HG03196 (cell line): ENCODE measurements around the gene IL7R.

Experiments
- ATAC-seq: cut with Tn5 transposase; IDR thresholded peaks from one replicate; pipeline ENCODE4 v1.9.1; 2021; ENCODE audit not compliant: unreplicated experiment

IL7R gene

DNA sequence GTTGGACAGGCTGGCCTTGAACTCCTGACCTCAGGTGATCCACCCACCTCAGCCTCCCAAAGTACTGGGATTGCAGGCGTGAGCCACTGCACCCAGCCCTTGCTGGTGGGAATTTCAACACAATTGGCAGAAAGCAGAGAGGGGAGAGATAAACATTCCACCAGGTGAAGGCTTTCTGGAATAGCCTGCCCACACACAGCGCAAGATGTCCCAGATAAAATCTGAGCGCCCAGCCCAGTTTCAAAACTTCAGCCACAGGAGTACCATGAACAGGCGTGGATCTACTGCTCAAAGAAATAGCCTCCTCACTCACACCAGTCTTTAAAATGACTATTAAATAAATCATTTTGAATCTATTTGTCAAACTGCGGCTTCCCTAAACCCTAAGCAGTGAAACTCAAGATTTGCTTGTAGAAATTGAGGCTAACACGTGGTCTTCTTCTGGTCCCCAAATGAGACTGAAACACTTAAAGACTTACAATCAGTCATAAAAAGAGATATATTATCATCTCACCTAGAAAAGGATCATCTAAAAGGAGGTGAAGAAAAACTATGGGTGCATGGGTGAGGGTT, 47.0 kb downstream of the IL7R start:
- ATAC-seq = no peak

DNA sequence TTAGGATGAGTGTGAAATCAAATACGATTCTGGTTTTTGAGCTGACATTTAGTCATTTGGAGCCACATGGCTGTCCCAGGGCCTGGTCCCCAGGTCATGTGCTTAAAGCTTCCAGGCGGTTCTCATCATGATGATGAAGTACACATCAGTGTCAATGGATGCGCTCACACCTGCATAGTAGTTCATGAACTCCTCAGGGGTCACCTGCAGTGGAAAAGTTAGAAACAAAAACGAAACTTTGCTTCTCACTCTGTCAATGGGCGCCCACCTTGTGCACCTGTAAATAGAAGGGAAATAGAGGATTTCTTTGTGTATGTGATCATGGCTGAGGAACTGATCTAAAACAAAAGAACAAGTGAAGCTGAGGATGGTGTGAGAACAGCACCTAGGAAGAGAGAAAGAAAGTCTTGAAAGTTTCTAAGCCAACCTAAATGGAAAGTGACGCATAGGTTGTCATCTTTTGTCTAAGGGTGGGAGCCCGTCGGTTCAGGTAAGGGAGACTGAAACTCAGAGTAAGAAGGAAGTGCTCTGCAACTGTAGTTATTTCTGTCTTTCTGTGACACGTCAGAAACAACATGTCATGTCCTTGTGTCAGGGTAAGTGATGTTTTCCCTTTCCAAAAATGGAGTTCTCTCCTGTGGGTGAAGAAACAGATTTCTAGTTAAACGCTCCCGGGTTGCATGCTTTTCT, 47.9 kb downstream of the IL7R start:
- ATAC-seq = no peak

DNA sequence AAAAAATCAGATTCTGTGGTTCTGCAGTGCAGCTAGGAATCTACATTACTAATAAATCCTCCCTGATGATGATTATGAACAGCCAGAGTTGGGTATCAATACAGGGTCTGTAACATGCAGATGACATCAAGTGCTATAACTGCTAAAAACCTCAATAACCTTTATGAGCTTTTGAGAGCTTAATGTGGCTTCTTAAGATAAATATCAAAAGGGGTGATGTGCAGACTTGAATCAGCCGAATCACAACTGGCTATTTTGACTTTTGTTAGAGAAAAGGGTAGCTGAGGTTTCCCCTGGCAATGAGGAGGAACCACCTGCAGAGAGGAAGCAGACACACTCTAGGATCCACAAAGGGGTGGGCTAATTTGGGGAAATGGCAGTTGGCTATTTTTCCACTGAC, 51.5 kb downstream of the IL7R start:
- no peak for ATAC-seq

DNA sequence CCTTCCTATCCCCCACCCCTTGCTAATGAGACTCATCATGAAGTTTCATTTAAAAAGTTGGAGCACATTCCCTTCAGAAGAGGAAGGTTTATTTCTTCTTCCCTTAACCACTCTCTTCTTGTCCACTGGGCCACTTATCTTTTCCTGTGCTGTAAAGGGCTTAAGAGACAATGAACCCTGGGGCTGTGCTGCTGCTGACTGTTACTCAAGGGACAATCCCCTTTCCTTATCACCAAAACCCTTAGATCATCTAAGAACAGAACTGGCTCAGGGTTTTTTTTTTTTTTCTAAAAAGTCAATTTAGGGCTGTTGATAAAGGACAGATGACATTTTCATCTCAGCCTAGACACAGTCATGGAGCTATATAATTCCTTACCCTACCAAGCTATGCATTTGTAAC, 52.1 kb downstream of the IL7R start:
- no peak for ATAC-seq

DNA sequence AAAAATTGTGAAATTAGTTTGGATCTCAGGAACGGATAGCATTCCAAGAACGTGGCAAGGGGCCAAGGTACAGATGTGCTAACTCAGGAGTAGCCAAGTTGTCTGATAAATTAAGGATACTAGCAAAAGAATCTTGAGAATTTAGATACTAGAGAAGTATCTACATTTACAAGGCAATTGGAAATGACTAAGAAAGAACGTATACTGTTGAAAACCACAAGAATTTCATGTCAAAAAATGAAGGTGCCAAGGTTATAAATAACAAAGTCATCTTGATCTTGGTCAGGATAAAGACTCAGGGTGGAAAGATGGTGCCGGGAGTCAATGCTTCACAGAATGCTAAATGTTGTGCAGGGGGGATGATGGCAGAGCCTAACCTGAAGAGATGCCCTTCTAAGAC, 62.5 kb downstream of the IL7R start:
- ATAC-seq = no peak

DNA sequence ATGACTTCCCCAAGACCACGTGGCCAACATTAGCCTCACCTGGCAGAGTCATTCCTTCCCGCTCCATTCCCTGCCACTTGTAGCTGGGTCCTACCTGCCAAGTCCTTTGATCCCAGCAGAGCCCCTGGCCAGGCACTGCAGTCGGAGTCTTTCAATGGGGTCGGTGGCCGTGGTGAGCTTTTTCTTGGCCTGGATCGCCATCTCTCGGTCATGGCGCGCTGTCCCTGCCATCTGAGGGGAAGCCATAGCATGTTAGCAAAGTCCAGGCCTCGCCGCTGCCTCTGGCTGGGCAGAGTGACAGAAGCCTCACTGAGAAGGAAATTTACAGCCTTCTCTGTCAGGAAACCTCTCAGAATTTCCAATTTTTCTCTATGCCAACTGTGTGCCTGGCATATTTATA, 64.2 kb downstream of the IL7R start:
- ATAC-seq = no peak

DNA sequence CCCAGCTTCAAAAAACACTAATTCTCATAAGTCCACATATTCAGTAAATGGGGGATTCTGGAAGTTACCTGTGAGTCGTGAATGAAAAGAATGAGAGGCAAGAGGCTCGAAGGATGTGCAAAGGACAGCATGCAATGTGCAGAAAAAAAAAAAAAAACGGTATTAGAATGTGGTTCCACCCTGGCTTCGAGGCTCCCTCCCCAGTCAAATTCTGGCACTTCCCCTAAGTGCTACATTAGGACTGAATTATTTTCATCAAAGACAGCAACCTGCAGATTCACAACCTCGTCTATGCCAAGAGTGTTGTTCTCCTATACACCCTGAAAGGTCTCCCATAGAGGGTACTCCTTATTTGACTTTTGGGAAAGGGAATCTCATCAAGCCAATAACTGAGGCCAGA, 65.2 kb downstream of the IL7R start:
- no peak for ATAC-seq

DNA sequence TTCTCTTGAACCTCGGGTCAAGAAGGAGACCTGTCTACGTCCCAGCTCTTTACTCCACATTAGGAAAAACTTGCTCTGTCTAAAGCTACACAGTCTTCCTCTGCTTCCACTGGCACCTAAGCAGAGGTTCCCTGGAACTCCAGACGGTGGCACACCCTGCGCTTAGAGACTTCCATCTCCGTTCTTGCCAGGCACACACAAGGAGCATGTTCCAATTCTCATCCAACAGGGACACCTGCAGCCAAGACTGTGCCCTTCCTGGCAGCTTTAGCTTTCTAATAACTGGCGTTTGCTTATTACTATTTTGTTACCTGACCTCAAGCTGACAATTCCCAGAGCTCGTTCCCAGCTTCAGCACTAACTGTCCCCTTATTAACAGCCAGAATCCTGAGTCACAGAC, 65.8 kb downstream of the IL7R start:
- no peak for ATAC-seq

DNA sequence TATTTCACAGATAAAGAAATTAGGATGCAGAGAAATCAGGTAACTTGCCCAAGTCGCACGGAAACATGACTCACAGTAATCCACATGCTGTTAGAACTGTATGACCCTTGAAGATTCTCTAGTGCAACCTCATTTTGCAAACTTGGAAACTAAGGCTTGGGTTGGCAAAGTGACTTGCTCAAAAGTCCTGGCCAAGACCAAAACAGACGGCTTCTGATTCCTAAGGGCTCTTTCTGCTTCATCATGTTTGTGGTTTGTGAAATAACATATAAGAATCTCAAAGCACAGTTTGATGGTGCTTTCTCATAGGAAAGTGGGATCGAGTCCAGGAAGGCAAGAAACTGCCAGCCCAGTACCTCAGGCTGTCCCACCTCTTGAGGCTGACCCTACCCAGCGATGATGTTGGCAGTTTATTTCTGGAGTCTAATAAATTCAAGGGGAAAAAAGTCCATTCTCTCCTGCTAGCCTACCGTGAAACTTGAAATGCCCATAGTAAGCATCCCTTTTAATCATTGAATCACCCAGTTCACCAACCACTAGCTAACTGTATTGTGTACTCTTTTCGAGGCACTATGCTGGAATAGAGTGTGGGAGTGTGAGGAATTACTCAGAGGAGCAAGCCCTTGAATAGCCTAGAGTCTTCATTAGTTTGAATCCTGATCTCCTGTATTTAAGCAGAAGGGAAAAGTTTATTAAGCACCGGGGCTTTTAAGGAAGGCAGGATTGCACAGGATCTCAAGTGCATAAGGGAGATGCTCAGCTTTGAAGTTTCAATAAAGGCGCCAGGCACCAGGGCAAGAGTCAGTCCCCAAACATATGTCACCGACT, 67.6 kb downstream of the IL7R start:
- ATAC-seq = no peak

DNA sequence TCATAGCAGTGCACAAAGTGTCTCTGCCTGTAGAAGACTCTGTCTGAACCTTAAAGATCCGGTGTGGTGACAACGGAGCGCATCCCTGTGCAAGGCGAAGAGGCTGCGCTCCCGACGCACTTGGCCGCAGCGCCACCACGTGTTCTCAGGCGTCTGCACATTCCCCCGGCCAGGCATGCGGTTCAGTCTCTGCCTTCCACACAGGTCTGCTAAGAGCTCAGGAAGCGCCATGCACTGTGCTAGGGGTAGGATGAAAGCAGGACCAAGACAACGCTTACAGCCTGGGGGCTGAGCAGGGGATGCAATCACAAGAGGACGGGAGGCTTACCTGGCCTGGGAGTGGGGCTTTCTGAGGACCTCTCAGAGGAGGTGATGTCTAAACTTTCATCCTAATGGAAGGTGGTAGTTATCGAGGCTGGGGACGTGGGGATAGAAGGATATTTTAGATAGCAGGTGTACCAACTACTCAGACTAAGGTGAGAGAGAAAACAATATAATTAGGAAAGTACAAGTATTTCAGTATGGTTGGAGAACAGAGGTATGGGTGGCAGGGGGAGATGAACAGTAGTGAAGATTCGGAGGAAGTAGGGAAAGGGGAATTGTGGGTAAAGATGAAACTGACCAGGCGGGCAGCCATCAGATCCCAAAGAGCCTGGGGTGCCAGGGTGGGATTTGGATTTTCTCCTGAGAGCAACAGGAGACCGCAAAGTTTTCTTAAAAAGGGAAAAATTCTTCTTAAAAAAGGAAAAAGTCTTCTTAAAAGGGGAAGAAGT, 68.4 kb downstream of the IL7R start:
- no peak for ATAC-seq

DNA sequence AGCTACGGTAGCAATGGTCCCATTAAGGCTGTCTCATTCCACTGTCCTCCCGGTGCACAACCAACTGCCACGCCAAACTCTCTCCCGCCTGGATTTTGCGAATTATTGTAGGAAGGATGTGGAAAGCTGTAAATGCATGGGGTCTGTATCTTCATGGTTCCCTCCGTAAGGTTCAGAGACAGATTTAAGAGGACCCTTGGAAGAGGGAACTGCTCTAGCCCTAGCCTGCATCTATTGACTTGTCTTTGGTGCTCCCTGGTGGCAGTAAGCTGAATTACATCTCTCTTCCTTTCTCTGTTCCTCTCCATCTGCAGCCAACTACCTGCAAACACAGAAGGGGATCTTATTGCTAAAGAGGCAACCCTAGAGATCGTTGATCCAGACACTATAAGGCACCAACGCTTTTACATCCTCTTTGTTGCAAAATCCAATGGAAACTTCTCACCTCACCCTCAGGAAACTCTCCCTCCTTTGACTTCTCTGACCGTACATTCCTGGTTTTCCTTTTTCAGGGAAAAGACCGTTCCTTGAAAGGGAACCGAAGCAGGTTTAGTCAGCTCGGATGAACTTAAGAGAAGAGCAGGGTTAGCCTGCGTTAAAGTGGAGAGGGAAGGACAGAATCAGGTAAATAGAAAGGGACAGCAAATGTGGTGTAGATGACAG, 69.8 kb downstream of the IL7R start:
- ATAC-seq = peak; percentile 57
